Cardiac ventricle fibroblast (primary cell): Measurements from ENCODE around the gene ARHGAP44. TPM values are rescaled to one million over a fixed set of nuclear protein-coding genes. Genes with fewer than 3 reads are reported as not detected.

Experiments used
- total RNA-seq: library from RNA; depleted of rRNA; stranded (reverse); fragments of >200 nt; gene quantifications from 2 replicates; pipeline ENCODE4 v1.2.3, GENCODE V29; 2015

ARHGAP44 gene
- total RNA-seq = 1.2 and 2.1 TPM in 2 replicates

GRCh38 chr17:12789481-12790248 is at the start of gene ARHGAP44:
Gene ARHGAP44, plus strand, starts transcription at chr17:12789498. Its CDS starts 341 bp downstream, at chr17:12789839.

GRCh38 chr17:13017655-13018459 is 228.6 kb downstream of the ARHGAP44 start, which contains the start of gene ELAC2:
Gene ELAC2, minus strand, starts transcription at chr17:13018027. Its CDS starts 80 bp downstream, at chr17:13017947.

Other genes starting within 250 kb of the ARHGAP44 start
- gene MYOCD, start 123.6 kb upstream of the ARHGAP44 start, total RNA-seq = not detected in 2 replicates
- gene ELAC2, start 228.5 kb downstream of the ARHGAP44 start, total RNA-seq = 30.6 and 60.8 TPM in 2 replicates